NCI-H2227 (cell line): ENCODE measurements around the gene RBM18.

Source experiments
- DNase-seq: peaks from one replicate; lab custom pipeline; 2025; ENCODE audit not compliant: unreplicated experiment; lab: John Stamatoyannopoulos, UW

Gene RBM18

GRCh38 chr9:122206118-122207046 is 58.3 kb downstream of the RBM18 start:
- no peak for DNase-seq

DNA sequence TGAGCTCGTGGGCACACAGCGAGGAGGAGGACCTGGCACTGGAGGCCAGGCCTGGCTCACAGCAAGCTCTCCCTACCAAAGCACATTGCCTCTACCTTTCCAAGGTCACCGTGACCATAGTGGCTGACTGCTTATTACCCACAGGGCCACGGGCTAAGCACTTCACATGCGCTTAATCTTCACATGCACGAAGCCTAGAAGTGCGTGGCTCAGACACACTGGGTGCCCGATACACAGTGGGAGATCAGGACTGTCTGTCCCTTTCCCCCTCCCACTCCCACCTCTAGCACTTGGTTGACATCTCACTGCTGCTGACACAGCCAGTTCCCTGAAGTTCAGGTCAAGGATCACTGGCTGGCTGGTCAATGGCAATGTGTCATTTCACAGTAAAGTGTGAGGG is 59.5 kb downstream of the RBM18 start:
- no peak for DNase-seq

DNA sequence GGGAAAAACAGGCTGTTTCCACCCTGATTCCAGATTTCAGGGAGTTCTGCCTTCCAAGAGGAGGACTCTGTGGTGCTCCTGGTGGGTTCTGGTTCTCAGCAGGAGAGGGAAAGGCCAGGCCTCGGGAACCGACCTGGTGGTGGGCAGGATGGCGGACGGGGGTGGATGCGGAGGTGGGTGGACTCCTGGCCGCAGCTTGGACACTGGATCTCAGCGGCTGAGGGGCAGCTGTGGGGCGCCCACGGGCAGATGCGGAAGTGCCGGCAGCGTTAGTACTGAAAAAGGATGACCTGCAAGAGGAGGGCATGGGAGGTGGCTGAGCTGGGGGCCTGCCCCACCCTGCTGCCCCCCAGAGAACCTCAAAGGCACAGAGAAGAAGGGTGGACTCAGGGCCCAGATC is 60.1 kb downstream of the RBM18 start:
- DNase-seq = no peak

GRCh38 chr9:122204055-122204454 is 60.6 kb downstream of the RBM18 start:
- no peak for DNase-seq

DNA sequence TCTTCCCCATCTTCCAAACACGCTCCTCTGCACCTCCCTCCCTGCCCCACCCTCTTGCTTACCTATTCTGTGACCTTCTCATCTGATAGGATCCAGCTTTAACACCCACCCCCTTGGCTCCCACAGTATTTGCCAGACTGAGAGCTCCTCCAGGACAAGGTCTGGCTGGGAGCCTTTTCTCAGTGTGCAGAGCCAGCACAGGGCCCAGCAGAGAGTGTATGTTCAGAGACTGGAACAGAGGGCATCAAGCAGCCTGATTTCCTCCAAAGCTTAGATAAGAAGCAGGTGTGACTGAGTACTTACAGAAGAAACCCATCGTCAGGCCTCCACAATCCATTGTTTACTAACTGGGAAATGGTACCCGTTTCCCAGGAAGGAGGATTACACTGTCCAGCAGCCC is 62.5 kb downstream of the RBM18 start:
- DNase-seq = no peak

- DNase-seq = no peak
Measured at GRCh38 chr9:122201641-122202040, 63.0 kb downstream of the RBM18 start.

DNA sequence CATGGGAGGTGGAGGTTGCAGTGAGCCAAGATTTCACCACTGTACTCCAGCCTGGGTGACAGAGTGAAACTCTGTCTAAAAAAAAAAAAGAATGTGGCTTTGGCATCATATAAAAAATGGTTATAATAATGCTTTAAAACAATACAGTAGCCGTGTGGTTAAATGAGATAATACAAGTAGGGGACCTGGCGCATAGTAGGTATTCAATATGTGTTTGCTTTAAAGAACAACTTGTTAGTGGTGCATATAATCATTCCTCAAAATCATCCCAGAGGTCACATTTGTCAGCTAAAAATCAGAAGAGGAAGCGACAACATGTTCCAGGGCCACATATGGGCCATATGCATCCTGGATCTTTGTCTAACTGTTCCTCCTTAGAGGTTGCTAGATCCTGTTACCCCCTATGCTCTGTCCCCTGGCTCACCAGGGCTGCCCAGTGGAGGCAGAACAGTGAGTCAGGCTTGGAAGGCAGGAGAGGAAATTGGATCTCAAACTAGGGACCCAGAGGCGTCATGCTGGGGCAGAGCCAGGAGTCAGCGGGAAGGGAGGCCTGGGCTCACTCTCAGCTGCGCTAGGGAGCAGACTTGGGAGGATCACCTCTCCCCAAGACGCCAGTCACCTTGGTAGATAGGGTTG is 63.6 kb downstream of the RBM18 start:
- DNase-seq = no peak

DNA sequence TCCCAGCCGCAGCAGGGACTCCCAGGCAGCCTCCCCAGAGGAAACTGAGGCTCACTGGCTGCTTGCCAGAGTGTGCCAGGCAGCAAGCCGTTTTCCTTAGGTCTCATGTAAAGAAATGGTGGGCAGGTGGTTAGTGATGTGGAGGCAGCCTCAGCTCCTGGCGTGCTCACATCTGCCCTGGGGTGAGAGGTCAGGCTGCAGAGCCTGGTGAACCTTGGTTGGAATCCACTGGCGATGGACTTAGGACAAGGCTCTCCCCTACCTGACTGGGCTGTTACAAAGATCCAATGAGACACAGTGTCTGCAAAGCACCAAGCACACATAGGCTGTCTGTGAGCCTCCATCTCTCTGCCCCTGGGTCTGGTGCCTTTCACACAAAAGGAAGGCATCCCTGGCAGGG is 66.8 kb downstream of the RBM18 start:
- DNase-seq = no peak

GRCh38 chr9:122197426-122197825 is 67.2 kb downstream of the RBM18 start:
- DNase-seq = peak; percentile 90

DNA sequence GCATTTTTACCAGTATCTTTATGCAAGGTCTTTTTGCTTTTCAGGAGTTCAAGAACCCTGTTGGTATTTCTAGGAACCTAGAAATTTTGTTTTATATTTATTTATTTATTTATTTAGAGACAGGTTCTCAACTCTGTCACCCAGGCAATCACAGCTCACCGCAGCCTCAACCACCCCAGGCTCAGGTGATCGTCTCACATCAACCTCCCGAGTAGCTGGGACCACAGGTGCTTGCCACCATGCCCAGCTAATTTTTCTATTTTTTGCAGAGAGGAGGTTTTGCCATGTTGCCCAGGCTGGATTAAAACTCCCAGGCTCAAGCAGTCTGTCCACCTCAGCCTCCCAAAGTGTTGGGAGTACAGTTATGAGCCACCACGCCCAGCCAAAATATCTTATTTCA is 68.8 kb downstream of the RBM18 start:
- DNase-seq = no peak

- no peak for DNase-seq
Measured at GRCh38 chr9:122193651-122194050, 71.0 kb downstream of the RBM18 start.

- peak; percentile 35 for DNase-seq
Measured at GRCh38 chr9:122192914-122193525, 71.6 kb downstream of the RBM18 start.

DNA sequence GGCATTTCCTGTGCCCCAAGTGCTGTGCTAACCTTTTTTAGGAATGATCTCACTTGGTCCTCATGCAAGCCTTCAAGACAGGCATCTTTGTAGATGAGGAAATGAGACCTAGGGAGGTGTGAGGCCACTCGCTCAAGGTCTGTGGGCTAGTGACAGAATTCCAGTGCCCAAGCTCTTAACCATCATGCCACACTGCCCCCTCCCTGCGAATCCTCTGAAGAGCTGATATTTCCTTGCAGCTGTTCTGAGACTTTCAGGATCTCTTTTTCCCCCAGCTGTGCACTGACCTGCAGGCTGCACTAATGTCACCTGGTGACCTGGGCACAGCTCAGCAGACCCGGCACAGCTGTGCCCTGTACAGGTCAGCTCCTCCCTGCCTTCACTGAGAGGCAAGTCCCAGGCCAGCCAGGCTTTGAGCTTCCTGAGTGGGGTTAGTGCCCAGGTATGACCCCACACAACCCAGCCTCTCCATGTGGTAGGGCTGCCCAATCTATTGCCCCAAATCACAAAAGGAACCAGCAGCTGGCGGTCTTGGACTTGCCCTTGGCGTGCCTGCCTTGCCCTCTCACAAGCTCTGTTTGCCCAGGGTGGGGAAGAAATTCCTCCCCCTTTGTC is 72.3 kb downstream of the RBM18 start:
- DNase-seq = no peak

DNA sequence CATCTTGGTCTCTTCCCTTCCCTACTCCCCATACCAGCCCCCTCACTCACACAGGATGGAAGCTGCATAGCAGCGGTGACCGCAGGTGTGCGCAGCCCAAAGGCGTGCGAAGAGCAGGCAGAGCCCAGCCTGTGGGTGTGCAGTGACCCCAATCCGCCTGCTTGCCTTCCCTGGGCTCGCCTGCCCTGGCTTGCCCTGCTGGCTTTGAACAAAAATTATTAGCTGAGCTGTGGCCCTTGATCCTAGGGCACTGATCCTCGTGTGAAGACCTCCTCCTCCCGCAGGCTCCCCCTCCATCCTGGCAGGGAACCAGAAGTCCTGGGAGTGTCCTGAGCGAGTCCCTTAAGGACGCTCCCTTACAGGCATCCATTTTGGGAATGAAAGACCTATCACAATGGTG is 73.1 kb downstream of the RBM18 start:
- DNase-seq = no peak

DNA sequence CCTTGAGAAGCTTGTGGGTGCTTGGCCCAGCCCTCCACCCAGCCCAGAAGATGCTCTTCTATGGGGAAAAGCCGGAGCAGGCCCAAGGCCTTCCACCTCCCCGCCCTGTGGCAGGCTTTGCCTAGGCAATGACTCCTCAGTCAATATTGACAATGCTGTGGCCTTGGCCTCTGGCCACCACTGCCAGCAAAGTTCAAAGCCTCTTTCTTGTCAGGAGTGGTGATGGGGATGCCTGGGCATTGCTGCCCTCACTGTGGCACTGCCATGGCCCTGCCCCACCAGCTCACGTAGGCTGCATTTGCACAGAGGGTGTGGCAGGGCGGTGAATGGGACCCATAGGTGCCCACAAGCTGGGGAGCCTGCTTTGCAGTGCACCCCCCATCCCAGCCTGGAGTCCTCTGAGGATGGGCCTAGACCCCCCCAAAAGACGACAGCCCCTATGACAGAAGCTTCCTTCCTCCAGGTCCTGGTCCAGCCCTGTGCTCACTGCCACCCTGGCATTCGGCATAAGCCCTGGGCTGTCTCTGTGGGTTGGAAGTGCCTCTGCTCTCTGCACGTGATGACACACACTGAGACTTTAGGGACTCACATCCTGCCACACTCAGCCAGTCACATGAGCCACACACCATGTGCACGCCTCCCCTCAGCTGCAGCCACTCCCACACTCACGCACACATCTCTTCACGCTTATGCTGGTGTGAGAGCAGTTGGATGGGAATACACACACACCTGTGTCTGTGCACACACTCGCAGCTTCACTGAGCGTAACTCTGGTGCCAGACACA is 73.9 kb downstream of the RBM18 start:
- no peak for DNase-seq

GRCh38 chr9:122188369-122188768 is 76.3 kb downstream of the RBM18 start:
- DNase-seq = no peak
